MM.1S (cell line): Measurements from ENCODE around the gene ARHGEF38.

ENCODE experiments used
- DNase-seq: peaks from one replicate; pipeline ENCODE4 v3.0.0-alpha.2; 2015
- H2AFZ ChIP-seq: fragments of 300-600 bp; sonication (generic); 2 replicates; pipeline ENCODE4 v1.6.0; 2016; ENCODE audit warnings: antibody characterized with exemption, low read length
- H3F3A ChIP-seq: fragments of 300-600 bp; sonication (generic); 2 replicates; pipeline ENCODE4 v1.6.1; 2016; ENCODE audit warnings: mild to moderate bottlenecking, antibody characterized with exemption, low read length, moderate library complexity, mixed read lengths; ENCODE audit not compliant: insufficient read depth
- H3K27ac ChIP-seq: fragments of 300-600 bp; sonication (generic); 2 replicates; pipeline ENCODE4 v1.5.1; 2016; ENCODE audit warnings: mild to moderate bottlenecking, low read length
- H3K27me3 ChIP-seq: fragments of 300-600 bp; sonication (generic); replicated peaks from 2 replicates; pipeline ENCODE4 v1.6.0; 2016; ENCODE audit warnings: low read length; ENCODE audit not compliant: insufficient read depth
- H3K36me3 ChIP-seq: fragments of 300-600 bp; sonication (generic); replicated peaks from 2 replicates; pipeline ENCODE4 v1.6.1; 2016; ENCODE audit warnings: mild to moderate bottlenecking, low read length, mixed read lengths; ENCODE audit not compliant: insufficient read depth
- H3K4me1 ChIP-seq: fragments of 300-600 bp; sonication (generic); 2 replicates; pipeline ENCODE4 v1.6.1; 2016; ENCODE audit warnings: low read length, mixed read lengths
- H3K4me2 ChIP-seq: fragments of 300-600 bp; sonication (generic); 2 replicates; pipeline ENCODE4 v1.6.0; 2016; ENCODE audit warnings: low read depth, low read length
- H3K4me3 ChIP-seq: fragments of 300-600 bp; sonication (generic); 2 replicates; pipeline ENCODE4 v1.5.1; 2016; ENCODE audit warnings: low read length, mixed read lengths
- H3K79me2 ChIP-seq: fragments of 300-600 bp; sonication (generic); 2 replicates; pipeline ENCODE4 v1.6.1; 2016; ENCODE audit warnings: mixed run types, low read length, mixed read lengths
- H3K9ac ChIP-seq: fragments of 300-600 bp; sonication (generic); 2 replicates; pipeline ENCODE4 v1.6.1; 2016; ENCODE audit warnings: low read length, mixed read lengths
- H3K9me2 ChIP-seq: fragments of 300-600 bp; sonication (generic); replicated peaks from 2 replicates; pipeline ENCODE4 v1.6.1; 2016; ENCODE audit warnings: mild to moderate bottlenecking, low read length, mixed read lengths; ENCODE audit not compliant: insufficient read depth
- H3K9me3 ChIP-seq: fragments of 300-600 bp; sonication (generic); replicated peaks from 2 replicates; pipeline ENCODE4 v1.6.1; 2016; ENCODE audit warnings: mild to moderate bottlenecking, low read length, mixed read lengths; ENCODE audit not compliant: insufficient read depth
- H4K20me1 ChIP-seq: fragments of 300-600 bp; sonication (generic); 2 replicates; pipeline ENCODE4 v1.6.1; 2016; ENCODE audit warnings: mild to moderate bottlenecking, low read length, moderate library complexity, mixed read lengths; ENCODE audit not compliant: insufficient read depth
- EZH2 ChIP-seq: fragments of 300-600 bp; sonication (generic); optimal IDR thresholded peaks from 2 replicates; pipeline ENCODE3; 2017; ENCODE audit warnings: low read depth, mild to moderate bottlenecking, antibody characterized with exemption, low read length, mixed read lengths
- EZH2phosphoT487 ChIP-seq: fragments of 300-600 bp; sonication (generic); IDR thresholded peaks from 2 replicates; pipeline ENCODE4 v1.6.1; 2018; ENCODE audit warnings: antibody characterized with exemption, low read length
- TF ChIP-seq, protein P1 (sequence below): fragments of 300-600 bp; sonication (generic); IDR thresholded peaks from 2 replicates; pipeline ENCODE4 v1.5.1; 2016; ENCODE audit warnings: antibody characterized with exemption, low read length, mixed read lengths

Gene ARHGEF38

GRCh38 chr4:105551965-105552746 lies at the start of gene ARHGEF38:
Gene ARHGEF38, plus strand, starts transcription at chr4:105552620. Its CDS starts 146 bp downstream, at chr4:105552766.
- peaks cover 24% of the 10 kb centered on the region for H3F3A ChIP-seq
- H3K9ac ChIP-seq, result peak within 1 kb of the TSS; percentile 87
- TF ChIP-seq, protein P1, sequence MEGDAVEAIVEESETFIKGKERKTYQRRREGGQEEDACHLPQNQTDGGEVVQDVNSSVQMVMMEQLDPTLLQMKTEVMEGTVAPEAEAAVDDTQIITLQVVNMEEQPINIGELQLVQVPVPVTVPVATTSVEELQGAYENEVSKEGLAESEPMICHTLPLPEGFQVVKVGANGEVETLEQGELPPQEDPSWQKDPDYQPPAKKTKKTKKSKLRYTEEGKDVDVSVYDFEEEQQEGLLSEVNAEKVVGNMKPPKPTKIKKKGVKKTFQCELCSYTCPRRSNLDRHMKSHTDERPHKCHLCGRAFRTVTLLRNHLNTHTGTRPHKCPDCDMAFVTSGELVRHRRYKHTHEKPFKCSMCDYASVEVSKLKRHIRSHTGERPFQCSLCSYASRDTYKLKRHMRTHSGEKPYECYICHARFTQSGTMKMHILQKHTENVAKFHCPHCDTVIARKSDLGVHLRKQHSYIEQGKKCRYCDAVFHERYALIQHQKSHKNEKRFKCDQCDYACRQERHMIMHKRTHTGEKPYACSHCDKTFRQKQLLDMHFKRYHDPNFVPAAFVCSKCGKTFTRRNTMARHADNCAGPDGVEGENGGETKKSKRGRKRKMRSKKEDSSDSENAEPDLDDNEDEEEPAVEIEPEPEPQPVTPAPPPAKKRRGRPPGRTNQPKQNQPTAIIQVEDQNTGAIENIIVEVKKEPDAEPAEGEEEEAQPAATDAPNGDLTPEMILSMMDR, result no peak
- TF ChIP-seq EZH2phosphoT487, result no peak
- TF ChIP-seq EZH2, result no peak
- peak within 1 kb of the TSS; percentile 61 for H3K4me3 ChIP-seq
- H3K4me1 ChIP-seq, result peaks cover 22% of the 10 kb centered on the region
- peak within 1 kb of the TSS; percentile 65 for H2AFZ ChIP-seq
- H3K9me2 ChIP-seq, result no peaks in the 10 kb centered on the region
- peak within 1 kb of the TSS; percentile 86 for H3K4me2 ChIP-seq
- peaks cover 30% of the 10 kb centered on the region for H3K79me2 ChIP-seq
- peak within 1 kb of the TSS; percentile 96 for H3K27ac ChIP-seq
- no peaks in the 10 kb centered on the region for H4K20me1 ChIP-seq
- H3K9me3 ChIP-seq, result no peaks in the 10 kb centered on the region
- no peaks in the 10 kb centered on the region for H3K36me3 ChIP-seq
- peak; percentile 95 for DNase-seq
- H3K27me3 ChIP-seq, result no peaks in the 10 kb centered on the region

DNA sequence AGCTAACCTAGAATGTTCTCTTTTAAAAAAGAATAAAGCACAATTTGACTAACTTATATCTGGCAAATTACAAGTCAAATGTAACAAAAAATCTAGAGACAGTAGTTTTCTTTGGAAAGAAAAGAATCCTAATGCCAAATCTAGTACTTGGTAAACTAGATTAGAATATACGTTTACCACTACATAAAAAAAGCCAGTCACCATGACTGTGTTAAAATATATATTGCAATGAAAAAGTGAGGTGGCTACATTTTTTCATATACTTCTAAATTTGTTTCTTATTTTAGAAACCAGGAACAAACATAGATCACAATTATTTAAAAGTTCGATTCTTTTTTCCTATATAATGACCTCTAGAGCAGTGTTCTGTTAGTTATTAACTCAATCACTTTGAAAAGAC lies 48.9 kb upstream of the ARHGEF38 start:
- no peak for DNase-seq
- Histone ChIP-seq H3K4me2 (no peak overlapping the region), H3K9ac (no peak overlapping the region), H3K27ac (no peak overlapping the region), H3K79me2 (no peaks in the 10 kb centered on the region), H3F3A (no peaks in the 10 kb centered on the region), H3K4me3 (no peak overlapping the region), H2AFZ (no peak overlapping the region), H4K20me1 (no peaks in the 10 kb centered on the region), H3K4me1 (no peaks in the 10 kb centered on the region), H3K9me2 (no peaks in the 10 kb centered on the region), H3K9me3 (no peaks in the 10 kb centered on the region), H3K27me3 (no peaks in the 10 kb centered on the region), H3K36me3 (no peaks in the 10 kb centered on the region)
- no peak for TF ChIP-seq EZH2
- TF ChIP-seq, protein P1, result no peak
- TF ChIP-seq EZH2phosphoT487, result no peak

- H3F3A ChIP-seq, result no peaks in the 10 kb centered on the region
- no peak overlapping the region for H2AFZ ChIP-seq
- no peak overlapping the region for H3K4me2 ChIP-seq
- DNase-seq, result no peak
- no peak overlapping the region for H3K4me3 ChIP-seq
- H4K20me1 ChIP-seq, result no peaks in the 10 kb centered on the region
- no peaks in the 10 kb centered on the region for H3K27me3 ChIP-seq
- H3K36me3 ChIP-seq, result no peaks in the 10 kb centered on the region
- no peaks in the 10 kb centered on the region for H3K4me1 ChIP-seq
- no peak overlapping the region for H3K9ac ChIP-seq
- H3K79me2 ChIP-seq, result no peaks in the 10 kb centered on the region
- no peaks in the 10 kb centered on the region for H3K9me2 ChIP-seq
- H3K9me3 ChIP-seq, result no peaks in the 10 kb centered on the region
- no peak overlapping the region for H3K27ac ChIP-seq
- TF ChIP-seq EZH2, result no peak
- no peak for TF ChIP-seq EZH2phosphoT487
- TF ChIP-seq, protein P1, result no peak
Observed at GRCh38 chr4:105504744-105505143, 47.7 kb upstream of the ARHGEF38 start.
